8988T (cell line): ENCODE measurements around the gene TRNAU1AP.
"Not testable (repeated sequence)": the region's sequence is repeated elsewhere in the genome, so short reads cannot be mapped to it uniquely, and the experiment has no call there.

Experiments used
- DNase-seq: peaks from one replicate; pipeline ENCODE4 v3.0.0; 2011

TRNAU1AP gene

DNA sequence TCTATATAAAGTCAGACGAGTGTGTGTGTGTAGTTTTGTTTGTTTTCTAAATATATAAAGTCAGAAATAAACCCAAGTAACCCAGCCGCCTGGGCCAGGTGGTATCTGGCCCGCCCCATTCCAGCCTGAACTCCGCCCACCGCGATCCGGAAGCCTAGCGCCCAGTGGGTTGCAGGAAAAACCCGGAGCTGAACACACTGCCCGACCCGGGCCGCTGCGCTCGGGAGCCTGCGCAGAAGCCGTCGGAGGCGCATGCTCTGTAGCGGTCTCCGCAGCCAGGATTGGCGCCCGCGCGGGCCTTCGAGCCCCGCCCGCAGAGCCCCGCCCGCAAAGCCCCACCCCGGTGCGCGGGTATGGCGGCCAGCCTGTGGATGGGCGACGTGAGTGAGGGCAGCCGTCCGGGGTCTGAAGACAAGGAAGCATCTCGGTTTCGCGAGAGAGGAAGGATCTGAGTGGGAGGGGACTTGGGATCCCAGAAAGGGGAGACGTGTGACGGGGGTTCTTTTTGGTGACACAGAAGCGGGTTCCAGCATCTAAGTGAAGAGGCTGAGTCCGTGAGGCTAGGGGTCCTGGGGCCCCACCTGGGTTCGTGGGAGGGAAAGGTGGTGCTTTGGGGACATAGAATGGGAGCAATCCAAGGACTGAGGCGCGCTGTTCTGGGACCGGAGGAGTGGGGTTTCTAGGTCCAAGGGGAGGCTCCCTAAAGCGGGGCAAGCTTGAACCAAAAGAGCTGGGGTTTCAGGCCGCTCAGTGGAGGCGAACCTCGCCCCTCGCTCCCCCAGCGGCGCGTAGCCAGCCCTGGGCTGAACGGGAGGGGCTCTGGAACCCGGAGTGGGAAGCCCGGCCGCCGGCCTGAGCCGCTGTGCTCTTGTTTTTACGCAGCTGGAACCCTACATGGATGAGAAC lies at the start of gene TRNAU1AP:
TSS of gene TRNAU1AP (plus strand) at position 328 of the 906 bp plus-strand sequence. CDS start at position 354, 26 bp downstream.
- peak; percentile 71 for DNase-seq

GRCh38 chr1:28503117-28503516 lies 49.8 kb upstream of the TRNAU1AP start:
- no peak for DNase-seq

DNA sequence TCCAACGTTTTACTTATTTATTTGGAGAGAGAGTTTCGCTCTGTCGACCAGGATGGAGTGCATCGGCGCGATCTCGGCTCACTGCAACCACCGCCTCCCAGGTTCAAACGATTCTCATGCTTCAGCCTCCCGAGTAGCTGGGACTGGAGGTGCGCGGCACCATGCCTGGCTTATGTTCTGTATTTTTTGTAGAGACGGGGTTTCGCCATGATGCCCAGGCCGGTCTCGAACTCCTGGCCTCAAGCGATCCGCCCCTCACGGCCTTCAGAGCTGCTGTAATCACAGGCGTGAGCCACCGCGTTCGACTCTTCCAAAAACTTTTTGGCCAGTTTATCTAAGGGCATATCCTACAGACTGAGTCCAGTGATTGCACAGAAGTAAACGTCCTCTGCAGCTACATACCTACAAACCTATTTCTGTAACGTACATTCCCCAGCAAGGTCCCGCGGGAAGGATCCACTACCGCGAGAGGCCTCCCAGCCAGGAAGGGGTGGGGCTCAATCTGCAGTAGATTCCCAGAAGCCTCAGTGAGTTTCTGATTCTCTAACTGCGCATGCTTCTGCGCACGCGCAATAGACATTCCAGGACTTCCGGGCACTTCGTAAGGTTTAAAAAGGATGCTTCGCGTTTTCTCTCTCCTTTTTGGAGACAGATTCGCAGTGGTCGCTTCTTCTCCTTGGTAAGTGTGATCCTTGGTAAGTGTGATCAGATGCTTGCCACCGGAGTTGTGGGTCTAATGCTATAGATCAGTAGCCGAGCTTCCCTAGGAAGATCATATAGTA lies 47.3 kb upstream of the TRNAU1AP start, which contains the start of gene RCC1:
TSS of gene RCC1 (plus strand) at position 638 of the 782 bp plus-strand sequence. CDS start 23,824 bp downstream, outside the sequence.
- DNase-seq: peak; percentile 68

DNA sequence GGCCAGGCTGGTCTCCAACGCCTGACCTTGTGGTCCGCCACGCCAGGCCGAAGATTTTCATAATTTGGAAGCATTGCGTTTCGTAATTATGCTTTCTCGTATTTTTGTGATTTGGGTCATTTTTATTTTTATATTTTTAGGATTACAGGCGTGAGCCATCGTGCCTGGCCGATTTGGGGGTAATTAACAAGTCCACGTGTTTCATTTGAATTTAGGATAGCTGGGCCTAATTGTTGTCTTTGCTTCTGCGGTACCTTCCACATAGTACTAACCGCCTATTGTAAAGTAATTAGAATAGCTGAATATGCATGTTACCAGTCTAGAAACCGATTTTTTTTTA lies 46.0 kb upstream of the TRNAU1AP start:
- no peak for DNase-seq

DNA sequence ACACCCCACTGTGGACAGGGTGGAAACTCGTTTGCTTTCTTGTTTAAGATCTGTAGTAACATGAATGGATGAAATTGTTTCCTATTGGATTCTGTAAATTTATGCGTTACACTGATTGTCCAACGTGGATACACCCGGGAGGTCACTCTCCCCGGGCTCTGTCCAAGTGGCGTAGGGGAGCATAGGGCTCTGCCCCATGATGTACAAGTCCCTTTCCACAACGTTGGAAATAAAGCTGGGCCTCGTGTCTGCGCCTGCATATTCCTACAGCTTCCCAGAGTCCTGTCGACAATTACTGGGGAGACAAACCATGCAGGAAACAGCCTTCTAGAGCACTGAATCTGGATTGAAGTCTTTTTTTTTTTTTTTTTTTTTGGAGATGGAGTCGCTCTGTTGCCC lies 45.6 kb upstream of the TRNAU1AP start:
- no peak for DNase-seq

- no peak for DNase-seq
These were observed 45.0 kb upstream of the TRNAU1AP start for GRCh38 chr1:28507646-28508434.

DNA sequence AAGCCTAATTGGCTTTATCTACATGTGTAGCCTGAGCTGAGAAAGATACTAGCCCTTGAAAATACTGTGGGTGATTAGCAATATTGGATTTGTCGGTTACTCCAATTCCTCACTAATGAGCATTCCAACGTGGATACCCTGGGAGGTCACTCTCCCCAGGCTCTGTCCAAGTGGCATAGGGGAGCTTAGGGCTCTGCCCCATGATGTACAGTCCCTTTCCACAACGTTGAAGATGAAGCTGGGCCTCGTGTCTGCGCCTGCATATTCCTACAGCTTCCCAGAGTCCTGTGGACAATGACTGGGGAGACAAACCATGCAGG lies 44.5 kb upstream of the TRNAU1AP start:
- no peak for DNase-seq

GRCh38 chr1:28509705-28510272 lies 43.1 kb upstream of the TRNAU1AP start:
- no peak for DNase-seq

DNA sequence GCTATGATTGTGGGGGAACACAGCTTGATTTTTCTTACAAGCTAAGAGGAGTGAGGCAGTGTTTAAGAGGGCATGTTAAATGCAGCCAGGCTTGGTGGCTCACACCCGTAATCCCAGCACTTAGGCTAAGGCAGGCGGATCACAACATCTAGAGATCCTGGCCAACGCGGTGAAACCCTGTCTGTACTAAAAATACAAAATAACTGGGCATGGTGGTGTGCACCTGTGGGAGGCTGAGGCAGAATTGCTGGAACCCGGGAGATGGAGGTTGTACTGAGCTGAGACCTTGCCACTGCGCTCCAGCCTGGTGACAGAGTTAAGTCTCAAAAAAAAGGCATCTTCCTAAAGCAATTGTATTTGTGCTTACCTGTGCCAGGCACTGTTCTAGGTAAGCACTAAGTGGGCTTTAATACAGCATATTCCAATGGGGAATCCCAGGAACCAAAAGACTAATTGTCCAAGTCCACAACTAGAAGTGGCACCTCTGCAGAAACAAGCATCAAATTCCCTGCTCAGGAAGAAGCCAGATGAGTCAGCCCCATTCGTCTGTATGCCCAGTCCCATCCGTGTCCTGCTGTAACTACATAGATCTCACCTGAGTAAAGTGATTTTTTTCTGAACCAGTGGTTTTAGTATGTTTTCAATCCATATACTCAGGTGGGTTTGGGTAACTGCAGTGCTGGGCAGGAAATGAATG lies 42.5 kb upstream of the TRNAU1AP start:
- DNase-seq: no peak

DNA sequence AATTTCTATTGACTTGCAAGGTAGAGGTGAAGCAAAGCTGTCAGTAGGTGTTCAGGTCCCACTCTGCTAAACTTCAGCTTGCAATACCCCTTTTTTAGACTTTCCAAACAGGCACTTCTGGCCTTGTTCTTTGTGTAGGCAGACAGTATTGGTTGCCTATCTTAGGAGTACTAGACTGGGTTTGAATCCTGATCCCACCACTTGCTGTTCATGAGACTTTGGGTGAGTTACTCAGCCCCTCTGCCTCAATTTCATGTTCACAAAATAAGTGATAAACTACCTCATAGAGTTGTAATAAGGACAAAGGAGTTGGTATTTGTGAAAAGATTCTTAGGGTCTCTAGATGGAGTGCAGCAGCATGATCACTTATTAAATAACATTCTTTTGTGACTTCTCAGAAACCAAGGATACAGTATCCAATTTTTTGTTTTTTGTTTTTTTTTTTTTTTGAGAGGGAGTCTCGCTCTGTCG lies 41.9 kb upstream of the TRNAU1AP start:
- DNase-seq: no peak

- no peak for DNase-seq
These were observed 40.8 kb upstream of the TRNAU1AP start for GRCh38 chr1:28512058-28512611.

GRCh38 chr1:28514445-28514933 lies 38.4 kb upstream of the TRNAU1AP start:
- not testable (repeated sequence) for DNase-seq

DNA sequence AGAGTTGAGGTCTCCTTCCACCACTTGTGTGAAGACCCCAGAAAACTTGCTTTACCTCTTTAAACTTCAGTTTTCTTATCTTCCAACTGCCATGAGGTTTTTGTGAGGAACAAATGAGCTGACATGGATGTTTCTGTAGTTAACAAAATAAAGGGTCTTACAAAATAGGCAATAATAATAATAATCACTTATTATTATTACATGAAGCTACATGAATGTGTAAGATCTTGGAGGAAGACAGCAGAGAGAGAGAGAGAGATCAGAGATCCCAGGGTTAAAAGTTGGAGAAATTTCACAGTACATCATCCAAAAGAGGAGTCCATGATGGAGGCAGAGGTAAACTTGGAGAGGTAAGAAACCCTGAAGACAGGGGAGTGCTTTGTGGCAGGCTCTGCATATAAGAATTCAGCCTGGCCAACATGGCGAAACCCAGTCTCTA lies 36.3 kb upstream of the TRNAU1AP start:
- DNase-seq: no peak

GRCh38 chr1:28517649-28517999 lies 35.3 kb upstream of the TRNAU1AP start:
- DNase-seq: no peak

DNA sequence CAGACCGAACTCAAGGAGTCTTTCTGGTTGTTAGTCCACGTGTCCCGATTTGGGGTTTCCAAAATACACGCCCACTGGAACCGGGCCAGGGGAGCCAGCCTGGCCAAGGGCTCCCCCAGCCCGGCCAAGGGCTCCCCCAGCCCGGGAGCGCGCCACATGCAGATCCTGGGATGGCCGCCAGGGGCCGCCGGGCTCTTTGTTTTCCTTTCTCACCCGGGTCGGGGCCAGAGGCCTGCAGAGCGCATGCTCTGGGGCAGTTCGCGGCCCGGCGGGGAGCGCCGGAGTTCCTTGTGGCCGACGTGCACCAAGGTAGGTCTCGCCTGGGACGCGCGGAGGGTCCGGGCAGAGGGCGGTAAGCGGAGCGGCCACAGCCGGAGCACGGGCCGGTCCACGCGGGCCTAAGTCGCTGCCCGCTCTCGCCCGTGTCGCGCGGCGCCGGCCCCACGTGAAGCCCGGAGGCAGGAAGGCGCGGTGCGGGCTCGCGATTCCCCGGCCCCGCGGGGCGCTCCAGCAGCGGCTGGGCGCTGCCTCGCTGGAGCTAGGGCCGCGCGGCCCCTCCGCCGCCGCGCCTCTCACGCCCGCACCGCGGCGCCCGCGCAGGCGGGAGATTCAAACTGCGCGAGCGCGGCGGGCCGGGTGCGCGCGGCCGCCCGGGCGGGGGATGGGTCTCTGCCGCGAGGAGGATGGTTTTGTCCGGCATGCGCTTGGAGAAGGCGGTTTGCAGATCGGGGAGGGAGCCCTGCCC lies 34.7 kb upstream of the TRNAU1AP start:
- DNase-seq: peak; percentile 64

GRCh38 chr1:28518745-28519341 lies 34.0 kb upstream of the TRNAU1AP start:
- no peak for DNase-seq

GRCh38 chr1:28519946-28520725 lies 32.7 kb upstream of the TRNAU1AP start:
- no peak for DNase-seq

DNA sequence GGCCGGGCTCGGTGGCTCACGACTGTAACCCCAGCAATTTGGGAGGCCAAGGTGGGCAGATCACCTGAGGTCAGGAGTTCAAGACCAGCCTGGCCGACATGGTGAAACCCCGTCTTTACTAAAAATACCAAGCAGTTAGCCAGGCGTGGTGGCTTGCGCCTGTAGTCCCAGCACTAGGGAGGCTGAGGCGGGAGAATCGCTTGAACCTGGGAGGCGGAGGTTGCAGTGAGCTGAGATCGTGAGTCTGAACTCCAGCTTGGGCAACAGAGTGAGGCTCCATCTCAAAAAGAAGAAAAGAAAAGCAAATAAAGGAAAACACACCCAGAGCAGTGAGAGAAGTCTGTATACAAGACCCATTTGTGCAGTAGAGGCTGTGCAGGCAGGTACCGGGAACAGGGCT lies 32.1 kb upstream of the TRNAU1AP start:
- not testable (repeated sequence) for DNase-seq

DNA sequence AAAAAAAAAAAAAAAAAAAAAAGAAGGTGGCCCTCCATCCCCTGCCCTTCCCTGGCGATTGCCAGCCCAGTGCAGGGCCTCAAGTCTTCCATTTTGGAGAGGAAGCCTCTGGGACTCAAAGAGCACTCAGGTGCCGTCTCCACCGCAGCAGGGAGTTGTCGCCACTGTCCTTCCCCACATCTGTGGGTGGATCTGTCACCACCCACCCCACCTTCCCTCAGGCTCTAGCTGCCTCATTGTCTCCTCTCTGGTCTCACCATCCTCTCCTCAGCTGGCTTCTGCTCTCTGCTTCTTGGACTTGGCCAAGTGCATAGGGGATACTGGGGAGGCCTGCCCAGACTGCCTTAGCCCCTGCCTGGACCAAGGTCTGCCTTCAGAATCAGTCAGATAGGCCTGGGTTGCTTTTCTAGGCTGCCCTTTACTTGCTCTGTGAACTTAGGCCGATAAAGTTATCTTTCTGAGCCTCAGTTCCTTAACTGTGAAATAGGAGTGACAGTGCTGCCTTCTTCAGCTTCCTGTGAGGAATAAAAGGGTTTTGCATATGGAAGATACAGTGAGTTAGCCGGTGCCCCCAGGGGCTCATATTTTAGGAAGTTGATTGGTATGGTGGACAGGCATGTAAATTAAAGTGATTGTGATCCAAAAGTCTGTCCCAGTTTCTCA lies 31.3 kb upstream of the TRNAU1AP start:
- no peak for DNase-seq
